Cardiac septum (tissue), 1 donor: ENCODE measurements around the gene GRM1. TPM values are rescaled to one million over a fixed set of nuclear protein-coding genes. Genes with fewer than 3 reads are reported as not detected.

Experiments used
- DNase-seq: peaks from one replicate; pipeline ENCODE4 v3.0.0-alpha.2; 2020; ENCODE audit warnings: low spot score
- intact Hi-C: fragments of 100-400 bp; cut with DNase I; formaldehyde crosslinking; loops from one replicate; pipeline ENCODE4 v1.14.0; 2022
- total RNA-seq: library from RNA; stranded (reverse); fragmentation: NEBNext Ultra II Directional; extraction: Animal tissue kit (Norgen Biotek cat#: 25700); gene quantifications from one replicate; pipeline ENCODE4 v1.2.1, GENCODE V29; 2021
- donor health status: DM: no; HTN: no; CAD: no.

The GRM1 gene
- total RNA-seq, 1 donor from 2014 or later = 8.5 TPM

DNA sequence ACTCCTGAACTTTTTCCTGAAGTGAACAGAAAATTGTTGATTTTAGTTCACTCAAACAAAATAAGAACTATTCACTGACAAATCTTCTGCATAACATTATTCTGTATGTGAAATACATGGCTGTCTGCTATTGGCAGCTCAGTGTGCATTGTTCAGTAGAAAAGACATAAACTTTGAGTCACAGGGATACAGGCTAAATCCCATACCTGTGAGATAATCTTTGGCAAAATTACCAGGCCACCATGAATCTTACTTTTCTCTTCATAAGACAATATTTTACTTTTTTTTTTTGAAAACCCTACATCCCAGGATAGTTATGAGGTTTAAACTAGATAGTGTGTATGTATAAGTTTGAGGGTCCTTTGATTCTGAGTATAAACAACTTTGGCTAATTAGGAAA lies 224.8 kb downstream of the GRM1 start:
- intact Hi-C loops = no loop called here

GRCh38 chr6:146258206-146258605 lies 229.3 kb downstream of the GRM1 start:
- intact Hi-C loops = no loop called here
- DNase-seq = no peak

More for the DNA sequence above, 224.8 kb downstream of the GRM1 start:
- no peak for DNase-seq

DNA sequence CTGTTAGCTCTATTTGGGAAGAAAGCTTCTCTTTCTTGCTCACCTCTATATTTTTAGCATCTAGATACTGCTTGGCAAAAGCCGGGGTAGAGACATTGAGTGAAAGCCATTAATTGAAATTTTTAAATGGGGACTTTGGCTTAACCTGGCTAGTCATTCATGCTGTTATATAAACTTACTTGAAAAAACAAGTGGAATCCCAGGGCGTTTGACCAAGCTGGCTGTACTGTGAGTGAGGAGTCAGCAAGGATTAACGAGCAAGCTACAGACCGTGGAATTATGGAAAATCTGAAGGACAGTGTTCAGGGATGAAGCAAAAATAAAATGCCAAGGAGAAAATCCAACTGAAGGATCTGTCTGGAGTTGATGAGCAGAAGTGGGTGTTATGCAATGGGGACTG lies 232.0 kb downstream of the GRM1 start:
- no peak for DNase-seq
- intact Hi-C loops = no loop called here

GRCh38 chr6:146265056-146265455 lies 236.2 kb downstream of the GRM1 start:
- intact Hi-C loops = no loop called here
- DNase-seq = no peak

DNA sequence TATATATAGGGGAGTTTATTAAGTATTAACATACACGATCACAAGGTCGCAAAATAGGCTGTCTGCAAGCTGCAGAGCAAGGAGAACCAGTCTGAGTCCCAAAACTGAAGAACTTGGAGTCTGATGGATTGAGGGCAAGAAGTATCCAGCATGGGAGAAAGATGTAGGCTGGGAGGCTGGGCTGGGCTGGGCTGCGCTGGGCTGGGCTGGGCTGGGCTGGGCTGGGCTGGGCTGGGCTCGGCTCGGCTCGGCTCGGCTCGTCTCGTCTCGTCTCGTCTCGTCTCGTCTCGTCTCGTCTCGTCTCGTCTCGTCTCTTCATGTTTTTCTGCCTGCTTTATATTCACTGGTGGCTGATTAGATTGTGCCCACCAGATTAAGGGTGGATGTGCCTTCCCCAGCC lies 238.6 kb downstream of the GRM1 start:
- intact Hi-C loops = no loop called here
- no peak for DNase-seq

GRCh38 chr6:146267946-146268345 lies 239.1 kb downstream of the GRM1 start:
- no peak for DNase-seq
- intact Hi-C loops = no loop called here

DNA sequence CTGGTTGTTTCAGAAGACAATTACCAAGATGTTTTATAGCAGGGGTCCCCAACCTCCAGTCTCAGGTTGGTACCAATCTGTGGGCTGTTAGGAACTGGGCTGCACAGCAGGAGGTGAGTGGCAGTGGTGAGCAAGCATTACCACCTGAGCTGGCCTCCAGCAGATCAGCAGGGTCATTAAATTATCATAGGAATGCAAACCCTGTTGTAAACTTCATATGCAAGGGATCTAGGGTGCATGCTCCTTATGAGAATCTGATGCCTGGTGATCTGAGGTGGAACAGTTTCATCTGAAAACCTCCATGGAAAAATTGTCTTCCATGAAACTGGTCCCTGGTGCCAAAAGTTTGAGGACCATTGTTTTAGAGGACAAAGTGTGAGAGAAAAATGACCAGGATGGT lies 240.6 kb downstream of the GRM1 start:
- DNase-seq = no peak
- intact Hi-C loops = no loop called here

DNA sequence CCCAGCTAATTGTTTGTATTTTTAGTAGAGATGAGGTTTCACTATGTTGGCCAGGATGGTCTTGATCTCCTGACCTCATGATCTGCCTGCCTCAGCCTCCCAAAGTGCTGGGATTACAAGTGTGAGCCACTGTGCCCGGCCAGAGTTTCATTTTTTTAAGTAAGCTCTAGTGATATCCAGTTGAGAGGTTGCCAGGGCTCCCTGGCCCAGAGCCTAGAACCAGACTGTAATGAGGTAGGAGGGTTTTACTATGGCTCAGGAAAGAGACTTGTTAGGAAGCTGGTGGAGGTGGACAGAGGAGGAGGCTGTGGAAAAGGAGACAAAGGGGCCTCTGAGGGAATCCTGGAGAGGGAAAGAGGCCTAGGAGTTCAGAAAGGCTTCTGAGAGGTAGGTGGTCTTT lies 242.3 kb downstream of the GRM1 start:
- DNase-seq = peak; percentile 83
- intact Hi-C loops = loop anchor here (5.0 to 10.0 kb wide), 2 partner anchors 76 to 274 kb away; partner anchors contain the start of gene RAB32

- no peak for DNase-seq
- intact Hi-C loops = loop anchor here (5.0 to 10.0 kb wide), 2 partner anchors 74 to 271 kb away; partner anchors contain the start of gene RAB32
Observed at GRCh38 chr6:146273490-146273889, 244.6 kb downstream of the GRM1 start.

DNA sequence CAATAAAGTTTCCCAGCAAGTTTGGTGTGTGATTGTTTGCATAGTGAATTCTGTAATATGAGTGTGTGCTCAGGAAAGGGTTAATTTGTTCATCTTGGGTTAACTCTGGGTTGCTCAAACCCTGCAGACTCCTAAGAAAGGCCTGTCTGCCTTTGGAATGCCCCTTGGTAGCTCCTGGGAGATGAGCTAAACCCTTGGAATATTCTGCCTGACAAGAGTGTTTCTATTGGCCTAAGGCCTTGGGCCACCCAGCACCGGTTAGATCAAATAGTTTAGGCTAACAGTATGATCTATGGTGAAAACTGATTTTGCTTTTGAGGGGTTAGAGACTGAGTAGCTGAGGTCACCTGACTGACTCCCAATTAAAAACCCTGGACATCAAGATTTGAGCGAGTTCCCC lies 248.3 kb downstream of the GRM1 start:
- intact Hi-C loops = loop anchor here (10.0 kb wide), 1 partner anchor 268 kb away; the partner anchor contains the start of gene RAB32
- no peak for DNase-seq

DNA sequence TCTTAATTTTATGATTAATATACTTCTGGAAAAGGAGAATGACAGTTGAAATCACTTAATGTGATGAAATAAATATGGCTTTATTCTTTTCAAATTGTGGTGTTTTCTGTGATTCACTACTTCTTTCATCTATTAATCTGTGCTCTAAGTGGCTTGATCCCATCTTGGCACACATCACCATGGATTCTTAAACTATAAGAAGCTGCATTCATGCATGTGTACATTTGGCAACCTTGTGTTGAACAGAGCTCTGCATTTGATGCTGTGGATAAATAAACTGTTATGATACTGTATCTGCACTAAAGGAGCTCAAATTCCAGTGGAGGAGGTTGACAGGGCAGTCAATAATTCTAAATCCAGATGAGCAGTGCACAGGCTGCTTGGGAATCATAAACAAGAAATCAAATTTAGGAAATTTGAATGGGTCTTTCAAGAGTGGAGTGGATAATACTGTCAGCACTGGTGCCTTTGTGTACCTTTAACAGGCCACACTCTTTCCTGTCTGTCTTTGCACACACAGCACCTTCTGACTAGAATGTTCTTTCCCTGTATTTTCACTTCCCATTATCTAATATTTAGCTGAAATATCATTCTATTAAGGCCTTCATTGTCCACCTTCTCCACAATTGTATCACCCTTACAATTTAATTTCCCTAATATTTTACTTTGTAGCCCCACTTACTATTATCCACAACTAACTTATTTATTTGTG lies 252.9 kb downstream of the GRM1 start:
- intact Hi-C loops = no loop called here
- DNase-seq = no peak

- no peak for DNase-seq
- intact Hi-C loops = no loop called here
Observed at GRCh38 chr6:146282837-146283236, 254.0 kb downstream of the GRM1 start.

GRCh38 chr6:146284311-146284710 lies 255.4 kb downstream of the GRM1 start:
- DNase-seq = no peak
- intact Hi-C loops = no loop called here

- intact Hi-C loops = no loop called here
Observed at GRCh38 chr6:146286961-146287360, 258.1 kb downstream of the GRM1 start.

GRCh38 chr6:146287691-146288369 lies 259.0 kb downstream of the GRM1 start:
- DNase-seq = no peak
- intact Hi-C loops = no loop called here

More at GRCh38 chr6:146286961-146287360, 258.1 kb downstream of the GRM1 start:
- no peak for DNase-seq

DNA sequence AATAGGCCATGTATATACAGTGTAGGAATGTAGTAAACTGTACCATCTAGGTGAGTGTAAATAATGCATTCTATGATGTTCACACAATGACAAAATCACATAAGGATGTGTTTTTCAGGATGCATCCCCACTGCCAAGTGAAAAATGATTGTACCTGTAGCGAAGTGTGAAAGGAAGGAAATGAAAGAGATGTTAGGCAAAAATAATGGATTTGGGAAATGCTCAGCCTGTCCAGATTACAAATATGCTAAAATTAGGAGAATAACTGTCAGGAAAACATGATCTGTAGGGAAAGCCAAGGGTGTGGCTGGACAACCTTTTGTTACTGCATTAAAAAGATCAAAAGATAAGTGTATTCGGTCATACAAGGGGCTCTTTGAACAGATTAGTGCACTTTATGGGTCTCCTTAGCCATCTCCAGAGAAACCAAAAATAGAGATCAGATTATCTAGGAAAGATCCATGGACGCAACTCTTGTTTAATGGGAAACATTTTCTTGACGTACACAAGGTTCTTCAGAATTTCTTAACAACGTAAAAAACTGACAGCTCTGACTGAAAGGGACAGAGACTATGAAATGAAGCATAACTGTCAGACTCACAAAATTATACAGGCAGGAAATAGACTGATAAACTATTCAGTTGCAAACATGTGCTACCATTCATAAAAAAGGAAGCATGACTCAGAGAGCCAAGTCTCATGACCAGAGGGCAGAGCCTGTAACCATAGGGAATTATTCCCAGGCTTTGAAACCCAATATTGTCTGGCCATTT lies 261.1 kb downstream of the GRM1 start:
- DNase-seq = no peak
- intact Hi-C loops = no loop called here

DNA sequence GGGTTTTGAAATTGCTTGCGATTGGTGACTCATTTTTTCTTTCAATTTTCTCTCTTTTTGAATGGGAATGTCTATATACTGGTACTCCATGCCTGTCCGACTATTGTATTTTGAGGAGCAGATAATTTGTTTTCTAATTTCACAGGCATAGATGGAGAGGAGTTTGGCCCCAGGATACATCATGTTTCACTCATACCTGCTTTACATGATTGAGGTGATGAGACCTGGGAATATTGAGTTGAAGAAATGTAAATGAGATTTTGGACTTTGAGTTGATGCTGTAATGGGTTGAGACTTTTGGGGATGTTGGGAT lies 261.7 kb downstream of the GRM1 start:
- no peak for DNase-seq
- intact Hi-C loops = no loop called here

- DNase-seq = no peak
- intact Hi-C loops = no loop called here
Observed at GRCh38 chr6:146292506-146292905, 263.6 kb downstream of the GRM1 start.

- no peak for DNase-seq
- intact Hi-C loops = no loop called here
Observed at GRCh38 chr6:146295695-146296094, 266.8 kb downstream of the GRM1 start.

GRCh38 chr6:146297815-146298214 lies 269.0 kb downstream of the GRM1 start:
- intact Hi-C loops = no loop called here
- DNase-seq = no peak

GRCh38 chr6:146300521-146300920 lies 271.7 kb downstream of the GRM1 start:
- no peak for DNase-seq
- intact Hi-C loops = no loop called here
